Heart left ventricle (tissue), 16 donors: ENCODE data around the gene RAB11FIP5. TPM values are rescaled to one million over a fixed set of nuclear protein-coding genes. Genes with fewer than 3 reads are reported as not detected.

Source experiments
- ATAC-seq, 4 donors: fragments of 200-7000 bp; cut with Tn5 transposase; one replicate each; pipeline ENCODE4 v1.9.1; 2020 to 2022; ENCODE audit warnings: moderate library complexity in 4 of 4, mild to moderate bottlenecking in 3 of 4, moderate number of reproducible peaks in 1 of 4
- DNase-seq, 5 donors: peaks; one replicate each; pipeline ENCODE4 v3.0.0-alpha.2; 2020
- H3K27ac ChIP-seq, 12 donors: fragments of 200-600 bp; sonication (generic) in 4 of 12; one replicate each; pipeline versions ENCODE4 v1.5.0 to v1.8.0; 2016 to 2022; ENCODE audit warnings: mild to moderate bottlenecking in 2 of 12
- H3K27me3 ChIP-seq, 9 donors: fragments of 200-600 bp; sonication (generic) in 2 of 9; one replicate each; pipeline versions ENCODE4 v1.5.1 to v1.8.0; 2016 to 2022; ENCODE audit warnings: mild to moderate bottlenecking in 3 of 9
- H3K36me3 ChIP-seq, 9 donors: fragments of 200-600 bp; sonication (generic) in 2 of 9; one replicate each; pipeline versions ENCODE4 v1.5.0 to v1.8.0; 2018 to 2022; ENCODE audit warnings: mild to moderate bottlenecking in 2 of 9
- H3K4me1 ChIP-seq, 12 donors: fragments of 200-600 bp; sonication (generic) in 4 of 12; one replicate each; pipeline versions ENCODE4 v1.5.0 to v1.8.0; 2016 to 2022; ENCODE audit warnings: mild to moderate bottlenecking in 3 of 12
- H3K4me3 ChIP-seq, 12 donors: fragments of 200-600 bp; sonication (generic) in 4 of 12; one replicate each; pipeline versions ENCODE4 v1.5.0 to v1.8.0; 2017 to 2022; ENCODE audit warnings: mild to moderate bottlenecking in 9 of 12, moderate library complexity in 4 of 12
- H3K9me3 ChIP-seq, 12 donors: fragments of 200-600 bp; sonication (generic) in 4 of 12; one replicate each; pipeline versions ENCODE4 v1.5.0 to v1.8.0; 2016 to 2022; ENCODE audit warnings: mild to moderate bottlenecking in 1 of 12
- CTCF ChIP-seq, 12 donors: fragments of 200-600 bp; sonication (generic) in 4 of 12; IDR thresholded peaks; one replicate each; pipeline versions ENCODE4 v1.5.0 to v1.8.0; 2018 to 2022; ENCODE audit warnings: antibody characterized with exemption in 12 of 12, mild to moderate bottlenecking in 5 of 12
- POLR2A ChIP-seq, 2 donors: fragments of 450-650 bp; IDR thresholded peaks; one replicate each; pipeline ENCODE4 v1.6.1; 2017; ENCODE audit warnings: antibody characterized with exemption in 2 of 2, mild to moderate bottlenecking in 2 of 2, moderate library complexity in 2 of 2
- WGBS, 4 donors: extraction: QIAGEN DNeasy Blood & Tissue Kit in 2 of 4; methylation state at CpG; one replicate each; pipeline versions ENCODE4 v1.1.5 to v1.1.7; 2013 to 2018; 5-methylcytosine and 5-hydroxymethylcytosine counted together
- intact Hi-C, 10 donors: fragments of 100-400 bp; cut with DNase I; formaldehyde crosslinking; loops; one replicate each; pipeline versions ENCODE4 v1.11.1 to v1.14.2; 2022
- polyA plus RNA-seq, 2 donors: library from polyadenylated mRNA; stranded (reverse); fragments of 200-250 nt; gene quantifications; one replicate each; pipeline ENCODE4 v1.2.3, GENCODE V29; 2013
- total RNA-seq, 9 donors: library from RNA; depleted of rRNA in 2 of 9; stranded (reverse); fragments of >200 nt in 2 of 9; fragmentation: NEBNext Ultra II Directional in 3 of 9; extraction: Animal tissue kit (Norgen Biotek cat#: 25700) in 3 of 9; gene quantifications; one replicate each; pipeline versions ENCODE4 v1.1.0 to v1.2.4, GENCODE V29; 2016 to 2023
- donor health status: ischemic (EF 13 %, LVEDD 7.1; RV severe dilation, severe dysfunction).
- donor health status: healthy with polysubstance abuse.
- donor health status: DM: no; HTN: yes; CAD: no.
- donor health status: DM: no; HTN: no; CAD: no.
- donor health status: ischemic (EF 25% LVEDD 6.9; RV normal size, moderate dysfunction).
- donor health status: ischemic (EF 25% LVEDD 5.7; RV mildly dilated, moderate dysfunction).
- donor health status: healthy.
- donor health status: DM: yes; HTN: yes; CAD: no.
- donor health status: ischemic (EF 35%, LVEDD 5.7; RV mildly dilated, moderate dysfunction).
- donor health status: nonischemic (EF 11% LVEDD 7.7; RV severe dilation, severe dysfunction).
- donor health status: DM: yes; HTN: yes; CAD: no.
- donor health status: PGD.
- donor health status: ischemic (EF 29% LVEDD 5.4; RV normal size, mild dysfunction).
- donor health status: nonischemic (EF 23%, LVEDD 6.1; RV moderate dilation, normal function).

The RAB11FIP5 gene
- total and polyA plus RNA-seq, 11 donors, result 10.7 to 50.7 (median 24.8) TPM

GRCh38 chr2:73078457-73079411 is 34.0 kb downstream of the RAB11FIP5 start:
- Histone ChIP-seq H3K9me3 (no peaks in the 10 kb centered on the region), H3K36me3 (peaks cover 0 to 31% (median 9%) of the 10 kb centered on the region in 9 donors), H3K27me3 (no peaks in the 10 kb centered on the region), H3K4me3 (no peak overlapping the region), H3K4me1 (peaks cover 0 to 7% (median 0%) of the 10 kb centered on the region in 12 donors), H3K27ac (no peak overlapping the region)
- intact Hi-C loops, result no loop called here
- ATAC-seq (no peak), DNase-seq (no peak)
- no peak for TF ChIP-seq POLR2A (IDR thresholded peaks at IDR 0.05)
- no peak for TF ChIP-seq CTCF (IDR thresholded peaks at IDR 0.05)
- 90 to 95% (median 92%) methylated on average over 13 of the region's 13 CpGs for WGBS, 4 donors

GRCh38 chr2:73077424-73077795 is 35.3 kb downstream of the RAB11FIP5 start:
- 90 to 97% (median 96%) methylated on average over 1 of the region's 1 CpG for WGBS, 4 donors
- no peak overlapping the region for H3K4me3 ChIP-seq
- no peaks in the 10 kb centered on the region for H3K9me3 ChIP-seq
- H3K27ac ChIP-seq, result no peak overlapping the region
- intact Hi-C loops, result no loop called here
- no peaks in the 10 kb centered on the region for H3K27me3 ChIP-seq
- no peak for ATAC-seq
- H3K36me3 ChIP-seq, result peaks cover 0 to 31% (median 9%) of the 10 kb centered on the region in 9 donors
- TF ChIP-seq CTCF (IDR thresholded peaks at IDR 0.05) (no peak), POLR2A (IDR thresholded peaks at IDR 0.05) (no peak)
- peaks cover 0 to 9% (median 2%) of the 10 kb centered on the region in 12 donors for H3K4me1 ChIP-seq
- no peak for DNase-seq

GRCh38 chr2:73076701-73077423 is 35.9 kb downstream of the RAB11FIP5 start:
- Histone ChIP-seq H3K9me3 (no peaks in the 10 kb centered on the region), H3K27ac (no peak overlapping the region), H3K4me3 (no peak overlapping the region), H3K27me3 (no peaks in the 10 kb centered on the region), H3K4me1 (peaks cover 0 to 14% (median 6%) of the 10 kb centered on the region in 12 donors), H3K36me3 (peaks cover 0 to 31% (median 9%) of the 10 kb centered on the region in 9 donors)
- TF ChIP-seq CTCF (IDR thresholded peaks at IDR 0.05), result no peak
- no peak for TF ChIP-seq POLR2A (IDR thresholded peaks at IDR 0.05)
- WGBS, 4 donors, result 89 to 93% (median 91%) methylated on average over 8 of the region's 8 CpGs
- no peak for DNase-seq
- no peak for ATAC-seq
- intact Hi-C loops, result no loop called here
